WI38 (cell line): Measurements from ENCODE around the gene FAF1.

Experiments
- H3K4me3 ChIP-seq: 2 replicates; pipeline ENCODE4 v1.5.1; 2011; ENCODE audit warnings: low read depth, mild to moderate bottlenecking, control low read depth, low read length
- CTCF ChIP-seq: IDR thresholded peaks from 2 replicates; pipeline ENCODE4 v1.5.1; 2012; ENCODE audit warnings: low read depth, mild to moderate bottlenecking, control low read depth, low read length

The FAF1 gene

GRCh38 chr1:50853325-50853724 lies 106.7 kb downstream of the FAF1 start:
- no peak overlapping the region for H3K4me3 ChIP-seq
- TF ChIP-seq CTCF: no peak

- no peak for TF ChIP-seq CTCF
Observed at GRCh38 chr1:50852889-50853288, 107.2 kb downstream of the FAF1 start.

GRCh38 chr1:50851466-50851865 lies 108.6 kb downstream of the FAF1 start:
- no peak overlapping the region for H3K4me3 ChIP-seq
- no peak for TF ChIP-seq CTCF

More at GRCh38 chr1:50852889-50853288, 107.2 kb downstream of the FAF1 start:
- H3K4me3 ChIP-seq: no peak overlapping the region

- TF ChIP-seq CTCF: no peak
- H3K4me3 ChIP-seq: no peak overlapping the region
Observed at GRCh38 chr1:50851034-50851433, 109.0 kb downstream of the FAF1 start.

GRCh38 chr1:50847303-50847702 lies 112.8 kb downstream of the FAF1 start:
- no peak for TF ChIP-seq CTCF
- H3K4me3 ChIP-seq: no peak overlapping the region

GRCh38 chr1:50846224-50846839 lies 113.7 kb downstream of the FAF1 start:
- no peak for TF ChIP-seq CTCF
- no peak overlapping the region for H3K4me3 ChIP-seq

- no peak overlapping the region for H3K4me3 ChIP-seq
- TF ChIP-seq CTCF: no peak
Observed at GRCh38 chr1:50841791-50842387, 118.2 kb downstream of the FAF1 start.
